ENCODE measurements around the gene DGUOK. TPM values are rescaled to one million over a fixed set of nuclear protein-coding genes. Genes with fewer than 3 reads are reported as not detected.
"Not testable (repeated sequence)": the region's sequence is repeated elsewhere in the genome, so short reads cannot be mapped to it uniquely, and the experiment has no call there.

The DGUOK gene
- total RNA-seq, 1 donor from 2014 or later, result 25.5 TPM

- no peak for DNase-seq
Measured at GRCh38 chr2:73921581-73921980, 5.1 kb upstream of the DGUOK start.

GRCh38 chr2:73922681-73923080 is 4.0 kb upstream of the DGUOK start:
- no peak for DNase-seq

GRCh38 chr2:73925033-73925704 is 1.5 kb upstream of the DGUOK start:
- no peak for DNase-seq

- peak; percentile 36 for DNase-seq
Measured at GRCh38 chr2:73925853-73926492, 707 bp upstream of the DGUOK start.

- DNase-seq, result no peak
Measured at GRCh38 chr2:73927344-73927743, 664 bp downstream of the DGUOK start.

- DNase-seq, result no peak
Measured at GRCh38 chr2:73928963-73929347, 2.3 kb downstream of the DGUOK start.

GRCh38 chr2:73930386-73930785 is 3.7 kb downstream of the DGUOK start:
- no peak for DNase-seq

GRCh38 chr2:73931531-73932500 is 5.1 kb downstream of the DGUOK start:
- DNase-seq, result no peak

- no peak for DNase-seq
Measured at GRCh38 chr2:73933194-73933593, 6.5 kb downstream of the DGUOK start.

GRCh38 chr2:73935641-73936040 is 9.0 kb downstream of the DGUOK start:
- no peak for DNase-seq

- DNase-seq, result no peak
Measured at GRCh38 chr2:73937103-73937885, 10.6 kb downstream of the DGUOK start.

- no peak for DNase-seq
Measured at GRCh38 chr2:73937899-73938298, 11.2 kb downstream of the DGUOK start.

GRCh38 chr2:73938718-73939352 is 12.2 kb downstream of the DGUOK start:
- DNase-seq, result no peak

- DNase-seq, result no peak
Measured at GRCh38 chr2:73939419-73939818, 12.7 kb downstream of the DGUOK start.

GRCh38 chr2:73940066-73940465 is 13.4 kb downstream of the DGUOK start:
- DNase-seq, result not testable (repeated sequence)

- DNase-seq, result no peak
Measured at GRCh38 chr2:73942664-73943063, 16.0 kb downstream of the DGUOK start.

GRCh38 chr2:73944714-73945113 is 18.0 kb downstream of the DGUOK start:
- DNase-seq, result no peak

GRCh38 chr2:73946215-73946614 is 19.5 kb downstream of the DGUOK start:
- DNase-seq, result no peak

GRCh38 chr2:73946666-73947065 is 20.0 kb downstream of the DGUOK start:
- DNase-seq, result no peak

- no peak for DNase-seq
Measured at GRCh38 chr2:73947412-73948018, 20.8 kb downstream of the DGUOK start.

- DNase-seq, result no peak
Measured at GRCh38 chr2:73949802-73950201, 23.1 kb downstream of the DGUOK start.

Measured in skin of body (tissue), 2 donors.